22Rv1 (cell line): ENCODE measurements around the gene KIN.

ENCODE experiments used
- CTCF ChIP-seq: fragments of 450-650 bp; IDR thresholded peaks from 2 replicates; pipeline ENCODE4 v1.5.1; 2017; ENCODE audit warnings: mild to moderate bottlenecking
- ZFX ChIP-seq: fragments of 450-650 bp; IDR thresholded peaks from 2 replicates; pipeline ENCODE4 v1.6.1; 2017; ENCODE audit warnings: antibody characterized with exemption, borderline replicate concordance

- TF ChIP-seq CTCF (no peak), ZFX (no peak)
These were observed 64.8 kb downstream of the KIN start for GRCh38 chr10:7722927-7723529.
